DMS79 treated with DMSO at 0.1 percent for 48 hours (cell line): ENCODE measurements around the gene DOCK4.

Experiments used
- DNase-seq: peaks from one replicate; lab custom pipeline; 2025; lab: John Stamatoyannopoulos, UW

DOCK4 gene

DNA sequence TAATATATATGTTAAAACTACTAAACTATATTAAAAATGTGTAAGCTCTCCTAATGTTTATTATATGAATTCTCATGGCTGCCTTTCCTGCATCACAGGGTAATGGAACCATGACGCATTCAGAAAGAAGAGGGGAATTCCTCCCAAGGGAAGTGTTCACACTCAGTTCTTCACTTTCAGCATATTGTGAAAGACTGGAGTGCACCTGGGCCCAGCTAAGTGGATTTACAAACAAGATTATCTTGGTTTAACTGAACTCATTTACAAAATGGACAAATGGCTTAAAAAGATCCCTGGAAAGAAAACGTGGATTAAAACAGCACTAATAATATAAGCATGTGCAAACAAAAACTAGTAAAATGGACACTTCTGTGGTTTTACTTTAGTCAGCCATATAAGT is 149.8 kb downstream of the DOCK4 start:
- peak; percentile 80 for DNase-seq

DNA sequence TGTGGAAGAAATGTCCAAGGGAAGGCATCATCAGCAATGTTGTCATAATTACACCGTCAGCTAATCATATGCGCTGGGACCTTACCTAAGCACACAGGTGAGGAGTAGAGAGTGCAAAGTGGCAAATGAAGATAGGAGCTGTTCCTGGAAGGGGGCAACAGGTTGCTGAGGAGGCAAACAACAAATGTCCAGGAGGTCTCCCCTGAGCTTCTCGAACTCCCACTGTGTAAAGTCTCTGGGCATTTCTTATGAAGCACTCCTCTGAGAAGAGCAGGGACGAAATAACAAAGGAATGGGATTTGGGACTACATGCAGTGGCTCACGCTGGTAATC is 152.5 kb downstream of the DOCK4 start:
- DNase-seq = no peak

GRCh38 chr7:112052993-112053736 is 153.0 kb downstream of the DOCK4 start:
- peak; percentile 13 for DNase-seq

- no peak for DNase-seq
These were observed 153.7 kb downstream of the DOCK4 start for GRCh38 chr7:112052498-112052897.

DNA sequence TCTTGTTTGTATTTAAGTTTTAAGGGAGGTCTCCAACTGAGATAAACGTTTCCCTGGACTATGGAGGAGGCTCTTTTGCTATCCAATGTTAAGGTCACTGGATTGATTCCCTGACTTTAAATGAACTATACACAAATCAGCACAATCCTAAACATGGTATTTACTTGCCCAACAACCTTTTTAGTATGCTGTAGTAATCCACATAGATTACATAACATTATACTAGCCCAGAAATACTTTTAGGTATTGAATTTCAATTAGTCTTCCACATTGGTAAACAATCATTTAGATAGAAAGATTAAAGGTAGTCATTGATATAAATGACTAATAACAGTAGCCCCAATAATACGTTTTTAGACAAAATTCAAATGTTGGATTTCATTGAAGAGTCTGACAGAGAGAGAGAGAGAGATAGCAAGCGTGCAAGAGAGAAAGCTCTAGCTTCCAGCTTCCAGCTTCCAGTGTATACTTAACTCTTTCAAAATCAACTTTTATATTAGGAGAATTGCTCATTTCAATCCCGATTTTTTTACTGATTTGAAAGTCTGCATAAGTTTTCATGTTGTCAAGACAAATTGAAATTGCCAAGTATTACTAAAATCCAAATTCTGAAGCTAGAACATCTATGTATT is 155.8 kb downstream of the DOCK4 start:
- no peak for DNase-seq

DNA sequence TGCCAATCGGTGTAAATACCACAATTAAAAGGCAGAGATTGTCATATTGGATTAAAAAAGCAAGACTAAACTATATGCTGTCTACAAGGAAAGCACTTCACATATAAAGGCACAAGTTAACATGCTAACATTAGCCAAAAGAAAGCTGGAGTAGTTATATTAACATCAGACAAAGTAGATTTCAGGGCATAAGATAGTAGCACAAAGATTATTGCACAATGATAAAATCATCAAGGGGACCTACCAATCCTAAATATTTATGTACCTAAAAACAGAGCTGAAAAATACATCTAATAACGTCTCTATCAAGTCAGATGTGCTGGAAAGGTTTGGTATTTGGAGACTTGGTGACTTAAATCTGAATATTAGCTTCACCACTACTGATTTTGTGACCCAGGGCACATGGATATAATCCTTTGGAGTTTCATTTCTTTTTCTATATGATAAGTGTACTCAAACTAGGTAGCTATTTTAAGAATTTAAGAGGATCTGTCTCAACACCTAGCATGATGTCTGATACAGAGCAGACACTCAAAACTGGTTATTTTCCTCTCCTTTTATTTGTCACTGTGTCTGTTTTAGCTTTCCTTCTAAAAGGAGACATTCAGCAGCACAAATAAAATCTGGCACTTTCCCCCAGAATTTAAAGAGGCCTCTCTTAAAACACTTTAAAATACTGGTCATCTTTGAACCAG is 156.5 kb downstream of the DOCK4 start:
- no peak for DNase-seq

DNA sequence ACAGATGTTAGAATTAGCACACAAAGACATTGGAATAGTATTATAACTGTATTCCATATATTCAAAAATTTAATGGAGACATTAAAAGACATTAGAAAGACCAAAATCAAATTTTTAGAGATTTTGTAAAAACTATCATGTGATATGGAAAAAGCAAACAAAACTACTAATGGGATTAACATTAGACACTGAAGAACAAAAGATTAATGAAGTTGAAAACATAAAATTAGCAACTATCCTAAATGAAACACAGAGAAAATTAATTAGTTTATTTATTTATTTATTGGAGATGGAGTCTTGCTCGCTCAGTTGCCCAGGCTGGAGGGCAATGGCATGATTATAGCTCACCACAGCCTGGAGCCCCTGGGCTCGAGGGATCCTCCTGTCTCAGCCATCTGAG is 158.8 kb downstream of the DOCK4 start:
- no peak for DNase-seq

GRCh38 chr7:112045222-112045621 is 161.0 kb downstream of the DOCK4 start:
- DNase-seq = no peak

GRCh38 chr7:112042631-112043030 is 163.6 kb downstream of the DOCK4 start:
- no peak for DNase-seq

DNA sequence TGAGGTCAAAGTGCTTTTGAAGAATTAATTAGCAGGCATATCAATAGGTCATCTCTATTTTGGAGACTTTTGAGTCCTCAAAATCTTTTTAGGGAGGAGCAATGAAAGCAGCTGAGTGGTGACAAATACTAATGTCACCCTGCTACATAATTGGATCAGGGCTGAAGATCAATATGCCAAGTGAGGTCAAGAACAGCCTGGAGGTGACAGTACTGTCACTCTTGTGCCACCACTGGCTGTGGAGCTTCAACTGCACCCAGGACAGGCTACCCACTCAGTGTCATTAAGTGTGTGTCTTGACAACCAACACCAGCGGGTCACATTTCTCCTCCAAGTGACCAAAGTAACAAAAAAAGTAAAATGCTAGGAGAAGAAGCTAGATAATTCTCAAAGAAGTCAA is 167.8 kb downstream of the DOCK4 start:
- no peak for DNase-seq

- DNase-seq = no peak
These were observed 170.1 kb downstream of the DOCK4 start for GRCh38 chr7:112036071-112036470.

- no peak for DNase-seq
These were observed 174.5 kb downstream of the DOCK4 start for GRCh38 chr7:112031689-112032088.

DNA sequence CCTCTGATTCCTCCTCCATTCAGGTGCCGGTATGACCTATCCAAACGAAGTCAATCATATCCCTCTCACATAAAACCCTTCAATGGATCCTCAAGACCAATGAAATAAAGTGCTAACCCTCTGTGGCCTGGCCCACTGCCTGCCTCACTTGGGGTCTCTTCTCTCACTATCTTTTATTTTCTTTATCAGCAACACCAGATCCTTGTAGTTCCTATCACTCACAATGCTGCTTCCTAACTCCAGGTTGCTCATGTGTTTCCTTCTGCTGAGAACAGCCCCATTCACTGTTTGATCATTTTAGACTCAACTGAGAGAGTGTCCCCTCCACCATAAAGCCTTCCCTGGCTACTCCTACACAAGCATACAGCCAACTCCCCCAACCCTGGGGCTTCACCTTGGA is 180.6 kb downstream of the DOCK4 start:
- no peak for DNase-seq

DNA sequence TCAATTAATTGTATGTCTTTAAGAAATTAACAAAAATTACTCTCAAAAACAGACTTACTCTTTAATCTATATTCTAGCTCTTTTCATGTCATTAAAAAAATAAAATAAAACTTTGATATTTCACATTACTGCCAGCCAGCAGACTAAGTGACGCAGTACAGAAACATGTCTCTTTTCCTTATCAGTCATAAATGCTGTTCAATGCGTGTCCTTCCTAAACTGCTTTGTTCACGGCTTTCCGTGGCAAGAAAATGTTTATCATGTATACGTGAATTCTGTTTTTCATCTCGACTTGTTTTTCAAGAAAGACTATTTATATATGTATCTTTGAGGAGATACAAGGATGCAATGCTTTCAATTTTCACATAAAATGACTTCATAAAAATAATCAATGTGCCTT is 182.4 kb downstream of the DOCK4 start:
- DNase-seq = no peak

DNA sequence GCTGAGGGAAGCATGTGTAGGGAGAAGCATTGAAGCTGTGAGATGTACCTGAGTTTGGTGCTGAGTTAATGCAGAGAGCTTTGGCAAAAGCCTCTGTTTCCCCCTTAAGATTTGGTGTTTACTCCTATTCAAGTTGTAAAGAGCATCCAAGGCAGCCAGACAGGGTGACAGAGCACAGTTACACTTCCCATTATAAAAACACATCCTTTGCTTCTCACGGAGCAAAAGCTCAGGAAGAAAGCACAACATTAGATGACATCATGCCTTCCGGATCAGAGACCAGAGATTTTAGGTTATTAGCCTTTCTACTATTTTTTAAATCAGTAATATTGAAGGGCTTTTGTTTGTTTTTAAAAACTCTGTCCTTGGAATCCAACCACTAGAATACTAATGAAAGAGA is 182.9 kb downstream of the DOCK4 start:
- no peak for DNase-seq

- no peak for DNase-seq
These were observed 184.1 kb downstream of the DOCK4 start for GRCh38 chr7:112022128-112022527.

GRCh38 chr7:112021379-112022044 is 184.7 kb downstream of the DOCK4 start:
- DNase-seq = no peak

DNA sequence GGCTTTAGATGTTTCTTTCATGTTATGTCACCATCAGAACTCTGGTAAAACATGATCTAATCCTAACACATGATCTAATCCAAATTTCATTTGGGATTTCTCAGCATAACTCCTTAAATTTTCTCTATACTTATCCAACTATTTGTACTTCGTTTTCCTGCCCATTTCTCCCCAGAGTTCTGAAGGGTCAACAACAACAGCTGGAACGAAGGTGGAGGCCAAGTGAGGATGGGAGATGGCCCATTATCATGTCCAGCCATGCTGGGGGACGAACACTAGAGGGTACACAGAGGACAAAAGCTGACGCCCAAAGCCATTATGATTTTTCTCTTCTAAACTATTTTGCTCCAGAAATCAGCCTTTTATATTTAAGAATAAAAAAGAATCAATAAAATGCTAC is 185.4 kb downstream of the DOCK4 start:
- DNase-seq = no peak

- DNase-seq = no peak
These were observed 186.3 kb downstream of the DOCK4 start for GRCh38 chr7:112019932-112020331.

GRCh38 chr7:112018305-112019030 is 187.7 kb downstream of the DOCK4 start:
- no peak for DNase-seq

DNA sequence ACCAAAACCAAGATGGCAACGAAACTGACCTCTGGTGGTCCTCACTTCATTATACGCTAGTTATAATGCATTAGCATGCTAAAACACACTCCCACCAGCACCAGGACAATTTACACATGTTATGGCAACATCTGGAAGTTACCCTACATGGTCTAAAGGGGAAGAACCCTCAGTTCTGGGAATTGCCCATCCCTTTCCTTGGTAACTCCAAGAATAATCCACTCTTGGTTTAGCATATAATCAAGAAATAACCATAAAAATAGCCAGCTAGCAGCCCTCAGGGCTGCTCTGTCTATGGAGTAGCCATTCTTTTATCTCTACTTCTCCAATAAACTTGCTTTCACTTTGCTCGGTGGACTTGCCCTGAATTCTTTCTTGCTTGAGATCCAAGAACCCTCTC is 191.1 kb downstream of the DOCK4 start:
- DNase-seq = no peak

- no peak for DNase-seq
These were observed 191.9 kb downstream of the DOCK4 start for GRCh38 chr7:112014347-112014746.
